ENCODE results near the gene ZNF865.
A peak's percentile ranks its signal among the peaks of the same experiment; 100 is the strongest.

The ZNF865 gene

GRCh38 chr19:55623561-55623960 is 18.1 kb downstream of the ZNF865 start:
- DNase-seq (ENCODE audit: low read depth), result no peak

GRCh38 chr19:55624109-55625003 is 18.9 kb downstream of the ZNF865 start, which contains the start of gene ZNF784:
TSS of gene ZNF784 (minus strand) at chr19:55624566. CDS start at chr19:55624561, 5 bp downstream.
- DNase-seq (ENCODE audit: low read depth), result peak; percentile 86

- DNase-seq (ENCODE audit: low read depth), result no peak
Measured at GRCh38 chr19:55625004-55625326, 19.5 kb downstream of the ZNF865 start.

GRCh38 chr19:55626350-55626749 is 20.9 kb downstream of the ZNF865 start:
- no peak for DNase-seq (ENCODE audit: low read depth)

GRCh38 chr19:55632463-55632834 is 27.0 kb downstream of the ZNF865 start:
- DNase-seq (ENCODE audit: low read depth), result peak; percentile 50

- no peak for DNase-seq (ENCODE audit: low read depth)
Measured at GRCh38 chr19:55633861-55634260, 28.4 kb downstream of the ZNF865 start.

- no peak for DNase-seq (ENCODE audit: low read depth)
Measured at GRCh38 chr19:55635334-55635717, 29.9 kb downstream of the ZNF865 start.

- no peak for DNase-seq (ENCODE audit: low read depth)
Measured at GRCh38 chr19:55635856-55636440, 30.5 kb downstream of the ZNF865 start.

- DNase-seq (ENCODE audit: low read depth), result no peak
Measured at GRCh38 chr19:55636723-55637122, 31.3 kb downstream of the ZNF865 start.

GRCh38 chr19:55637534-55637933 is 32.1 kb downstream of the ZNF865 start:
- DNase-seq (ENCODE audit: low read depth), result no peak

GRCh38 chr19:55638864-55639359 is 33.5 kb downstream of the ZNF865 start:
- DNase-seq (ENCODE audit: low read depth), result no peak

- peak; percentile 52 for DNase-seq (ENCODE audit: low read depth)
Measured at GRCh38 chr19:55640043-55640576, 34.7 kb downstream of the ZNF865 start.

GRCh38 chr19:55640577-55641425 is 35.4 kb downstream of the ZNF865 start, which contains the start of gene ZNF580:
TSS of gene ZNF580 (plus strand) at chr19:55641002. CDS start at chr19:55642509, 1,507 bp downstream.
- DNase-seq (ENCODE audit: low read depth), result peak; percentile 56

- DNase-seq (ENCODE audit: low read depth), result no peak
Measured at GRCh38 chr19:55641426-55642152, 36.1 kb downstream of the ZNF865 start.

- no peak for DNase-seq (ENCODE audit: low read depth)
Measured at GRCh38 chr19:55642153-55643002, 36.9 kb downstream of the ZNF865 start.

GRCh38 chr19:55643003-55643886 is 37.8 kb downstream of the ZNF865 start, which contains the start of gene ZNF581:
TSS of gene ZNF581 (plus strand) at chr19:55643649. CDS start at chr19:55644572, 923 bp downstream.
- peak; percentile 70 for DNase-seq (ENCODE audit: low read depth)

GRCh38 chr19:55643887-55644176 is 38.4 kb downstream of the ZNF865 start:
- no peak for DNase-seq (ENCODE audit: low read depth)

GRCh38 chr19:55644191-55644833 is 38.9 kb downstream of the ZNF865 start:
- no peak for DNase-seq (ENCODE audit: low read depth)
